BLaER1 treated with 17β-estradiol and CSF1 and Interleukin-3, amounts not matched to agents 10 nM and 100 nM (cell line): ENCODE data around the gene AKAP8.
"Not testable (repeated sequence)": the region's sequence is repeated elsewhere in the genome, so short reads cannot be mapped to it uniquely, and the experiment has no call there.

Experiments used
- H3K27ac ChIP-seq, 11 experiments: shearing (Covaris generic); formaldehyde crosslinking; 2 replicates each; pipeline ENCODE4 v1.8.1; 2022
- H3K27me3 ChIP-seq, 11 experiments: shearing (Covaris generic); formaldehyde crosslinking; 2 replicates each; pipeline ENCODE4 v1.8.1; 2022
- H3K36me3 ChIP-seq, 11 experiments: shearing (Covaris generic); formaldehyde crosslinking; 2 replicates each; pipeline ENCODE4 v1.8.1; 2022
- H3K4me1 ChIP-seq, 10 experiments: shearing (Covaris generic); formaldehyde crosslinking; 2 replicates each; pipeline ENCODE4 v1.8.1; 2022
- H3K4me2 ChIP-seq, 11 experiments: shearing (Covaris generic); formaldehyde crosslinking; 2 replicates each; pipeline ENCODE4 v1.8.1; 2022
- H3K4me3 ChIP-seq, 10 experiments: shearing (Covaris generic); formaldehyde crosslinking; 2 replicates each; pipeline ENCODE4 v1.8.1; 2022
- H3K9ac ChIP-seq, 11 experiments: shearing (Covaris generic); formaldehyde crosslinking; 2 replicates each; pipeline ENCODE4 v1.8.1; 2022
- H3K9me3 ChIP-seq, 11 experiments: shearing (Covaris generic); formaldehyde crosslinking; replicated peaks in 1 of 11; 2 replicates each; pipeline ENCODE4 v1.8.1; 2022
- H4K20me1 ChIP-seq, 11 experiments: shearing (Covaris generic); formaldehyde crosslinking; 2 replicates each; pipeline ENCODE4 v1.8.1; 2022
- Cebpa-rat ChIP-seq, 11 experiments: shearing (Covaris generic); IDR thresholded peaks; 2 replicates each; pipeline ENCODE4 v1.8.1; 2022

Gene AKAP8

GRCh38 chr19:15353908-15354307, 25.7 kb downstream of the AKAP8 start:
- H3K27ac ChIP-seq, result no peak overlapping the region
- no peak for TF ChIP-seq Cebpa-rat (IDR thresholded peaks at IDR 0.05)
- H3K4me3 ChIP-seq, result no peak overlapping the region
- no peak overlapping the region for H3K4me2 ChIP-seq
- H3K9me3 ChIP-seq, result no peaks in the 10 kb centered on the region
- H3K9ac ChIP-seq, result no peak overlapping the region
- H3K27me3 ChIP-seq, result no peaks in the 10 kb centered on the region
- H3K36me3 ChIP-seq, result peaks cover 67 to 95% (median 80%) of the 10 kb centered on the region in 11 experiments
- peaks cover 0 to 14% (median 4%) of the 10 kb centered on the region in 10 experiments; a peak in 11 of 20 replicates for H3K4me1 ChIP-seq
- H4K20me1 ChIP-seq, result peaks cover 3 to 96% (median 59%) of the 10 kb centered on the region in 11 experiments; a peak in 21 of 22 replicates

DNA sequence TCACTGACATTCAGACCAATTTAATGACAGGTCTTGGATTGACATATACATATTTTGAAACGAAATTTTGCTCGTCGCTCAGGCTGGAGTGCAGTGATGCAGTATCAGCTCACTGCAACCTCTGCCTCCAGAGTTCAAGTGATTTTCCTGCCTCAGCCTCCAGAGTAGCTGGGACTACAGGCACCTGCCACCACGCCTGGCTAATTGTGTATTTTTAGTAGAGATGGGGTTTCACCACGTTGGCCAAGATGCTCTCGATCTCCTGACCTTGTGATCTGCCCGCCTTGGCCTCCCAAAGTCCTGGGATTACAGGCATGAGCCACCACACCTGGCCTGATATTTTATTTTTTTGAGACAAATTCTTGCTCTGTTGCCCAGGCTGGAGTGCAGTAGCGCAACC, 27.1 kb downstream of the AKAP8 start:
- H3K4me3 ChIP-seq, H3K4me2 ChIP-seq, H3K27ac ChIP-seq, H3K27me3 ChIP-seq, H3K9me3 ChIP-seq, H3K9ac ChIP-seq: not testable (repeated sequence)
- Histone ChIP-seq H3K4me1 (peaks cover 0 to 17% (median 5%) of the 10 kb centered on the region in 10 experiments; a peak in 9 of 20 replicates), H3K36me3 (peaks cover 61 to 93% (median 73%) of the 10 kb centered on the region in 11 experiments), H4K20me1 (peaks cover 0 to 96% (median 47%) of the 10 kb centered on the region in 11 experiments; a peak in 20 of 22 replicates)

GRCh38 chr19:15341328-15341727, 38.3 kb downstream of the AKAP8 start:
- H3K4me3 ChIP-seq, result not testable (repeated sequence)

GRCh38 chr19:15340086-15340485, 39.5 kb downstream of the AKAP8 start:
- peaks cover 0 to 83% (median 5%) of the 10 kb centered on the region in 11 experiments; a peak in 9 of 22 replicates for H4K20me1 ChIP-seq
- peaks cover 42 to 94% (median 69%) of the 10 kb centered on the region in 11 experiments for H3K36me3 ChIP-seq
- no peaks in the 10 kb centered on the region for H3K9me3 ChIP-seq
- TF ChIP-seq Cebpa-rat (IDR thresholded peaks at IDR 0.05), result no peak
- H3K9ac ChIP-seq, result no peak overlapping the region
- H3K27ac ChIP-seq, result no peak overlapping the region
- H3K4me3 ChIP-seq, result no peak overlapping the region
- no peak overlapping the region for H3K4me2 ChIP-seq
- H3K4me1 ChIP-seq, result peaks cover 0 to 9% (median 0%) of the 10 kb centered on the region in 10 experiments; a peak in 4 of 20 replicates
- no peaks in the 10 kb centered on the region for H3K27me3 ChIP-seq

More at GRCh38 chr19:15341328-15341727, 38.3 kb downstream of the AKAP8 start:
- H4K20me1 ChIP-seq, result peaks cover 0 to 71% (median 3%) of the 10 kb centered on the region in 11 experiments; a peak in 7 of 22 replicates
- H3K4me1 ChIP-seq, H3K9ac ChIP-seq, H3K27ac ChIP-seq, H3K4me2 ChIP-seq, H3K9me3 ChIP-seq, H3K27me3 ChIP-seq: not testable (repeated sequence)
- peaks cover 48 to 97% (median 76%) of the 10 kb centered on the region in 11 experiments for H3K36me3 ChIP-seq

DNA sequence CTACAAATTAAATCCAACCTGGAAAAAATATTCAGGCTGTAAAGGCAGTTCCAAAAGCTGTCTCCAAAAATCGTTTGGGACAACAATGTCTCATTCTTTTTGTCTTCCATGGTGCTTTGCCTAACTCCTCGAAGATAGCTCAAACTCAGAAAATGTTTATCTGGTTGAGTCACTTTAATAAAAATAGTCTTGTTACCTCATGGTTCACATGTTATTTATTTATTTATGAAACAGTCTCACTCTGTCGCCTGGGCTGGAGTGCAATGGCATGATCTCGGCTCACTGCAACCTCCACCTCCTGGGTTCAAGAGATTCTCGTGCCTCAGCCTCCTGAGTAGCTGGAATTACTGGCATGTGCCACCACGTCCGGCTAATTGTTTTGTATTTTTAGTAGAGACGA, 42.4 kb downstream of the AKAP8 start:
- no peak overlapping the region for H3K4me2 ChIP-seq
- H3K9me3 ChIP-seq, result no peaks in the 10 kb centered on the region
- peaks cover 0 to 82% (median 6%) of the 10 kb centered on the region in 11 experiments; a peak in 11 of 22 replicates for H4K20me1 ChIP-seq
- no peak overlapping the region for H3K27ac ChIP-seq
- no peak overlapping the region for H3K4me3 ChIP-seq
- no peak overlapping the region for H3K9ac ChIP-seq
- H3K4me1 ChIP-seq, result peaks cover 20 to 32% (median 25%) of the 10 kb centered on the region in 10 experiments
- peaks cover 23 to 65% (median 42%) of the 10 kb centered on the region in 11 experiments; a peak in 20 of 22 replicates for H3K36me3 ChIP-seq
- no peaks in the 10 kb centered on the region for H3K27me3 ChIP-seq
- TF ChIP-seq Cebpa-rat (IDR thresholded peaks at IDR 0.05), result no peak

DNA sequence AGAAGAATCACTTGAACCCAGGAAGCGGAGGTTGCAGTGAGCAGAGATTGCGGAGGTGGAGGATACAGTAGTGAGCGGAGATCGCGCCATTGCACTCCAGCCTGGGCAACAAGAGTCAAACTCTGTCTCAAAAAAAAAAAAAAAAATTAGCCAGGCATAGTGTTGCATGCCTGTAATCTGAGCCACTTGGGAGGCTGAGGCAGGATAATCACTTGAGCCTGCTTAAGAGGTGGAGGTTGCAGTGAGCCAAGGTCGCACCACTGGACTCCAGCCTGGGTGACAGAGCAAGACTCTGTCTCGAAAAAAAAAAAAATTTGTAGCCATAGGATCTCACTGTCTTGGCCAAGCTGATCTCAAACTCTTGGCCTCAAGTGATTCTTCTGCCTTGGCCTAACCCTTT, 43.6 kb downstream of the AKAP8 start:
- H4K20me1 ChIP-seq, result peaks cover 6 to 87% (median 13%) of the 10 kb centered on the region in 11 experiments; a peak in 21 of 22 replicates
- not testable (repeated sequence) for H3K9me3 ChIP-seq, H3K4me2 ChIP-seq, H3K27ac ChIP-seq, H3K4me3 ChIP-seq, H3K27me3 ChIP-seq, H3K9ac ChIP-seq
- H3K36me3 ChIP-seq, result peaks cover 23 to 55% (median 33%) of the 10 kb centered on the region in 11 experiments; a peak in 20 of 22 replicates
- peaks cover 20 to 32% (median 25%) of the 10 kb centered on the region in 10 experiments for H3K4me1 ChIP-seq

DNA sequence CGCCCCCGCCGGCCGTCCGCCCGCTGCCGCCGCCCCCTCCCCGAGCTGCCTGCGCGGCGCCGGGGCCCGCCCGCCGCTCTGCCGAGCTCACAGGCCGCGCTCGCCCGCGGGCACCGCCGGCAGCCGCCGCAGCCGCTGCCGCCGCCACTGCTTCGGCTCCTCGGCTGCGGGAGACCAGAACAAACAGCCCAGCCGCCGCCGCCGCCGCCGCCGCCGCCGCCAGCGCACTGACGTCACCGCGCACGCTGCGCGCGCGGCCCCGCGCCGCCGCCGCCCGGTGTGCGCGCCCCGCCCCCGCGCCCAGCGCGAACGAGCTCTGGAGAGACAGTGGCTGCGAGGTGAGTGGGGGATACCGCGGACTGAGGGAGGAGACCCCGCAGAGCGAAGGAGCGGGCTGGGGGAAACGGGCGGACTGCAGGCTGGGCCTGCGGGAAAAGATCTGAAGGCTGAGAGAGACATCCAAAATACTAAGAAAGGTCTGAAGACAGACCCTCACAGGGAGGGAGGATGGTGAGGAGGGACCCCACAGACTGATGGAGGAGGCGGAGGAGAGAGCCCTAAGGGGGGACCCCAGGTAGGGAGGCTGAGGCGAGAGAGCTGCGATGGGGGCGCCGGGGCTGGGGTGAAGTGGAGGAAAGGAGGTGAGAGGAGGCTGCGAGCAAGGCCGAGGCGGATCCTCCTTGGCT, 47.1 kb downstream of the AKAP8 start, which contains the start of gene BRD4:
Gene BRD4 (minus strand): TSS at position 229 of the 686 bp plus-strand sequence. CDS start 59,440 bp downstream, outside the sequence.
- H3K27ac ChIP-seq, result peak within 1 kb of the TSS; percentile 95 to 100 (median 99)

DNA sequence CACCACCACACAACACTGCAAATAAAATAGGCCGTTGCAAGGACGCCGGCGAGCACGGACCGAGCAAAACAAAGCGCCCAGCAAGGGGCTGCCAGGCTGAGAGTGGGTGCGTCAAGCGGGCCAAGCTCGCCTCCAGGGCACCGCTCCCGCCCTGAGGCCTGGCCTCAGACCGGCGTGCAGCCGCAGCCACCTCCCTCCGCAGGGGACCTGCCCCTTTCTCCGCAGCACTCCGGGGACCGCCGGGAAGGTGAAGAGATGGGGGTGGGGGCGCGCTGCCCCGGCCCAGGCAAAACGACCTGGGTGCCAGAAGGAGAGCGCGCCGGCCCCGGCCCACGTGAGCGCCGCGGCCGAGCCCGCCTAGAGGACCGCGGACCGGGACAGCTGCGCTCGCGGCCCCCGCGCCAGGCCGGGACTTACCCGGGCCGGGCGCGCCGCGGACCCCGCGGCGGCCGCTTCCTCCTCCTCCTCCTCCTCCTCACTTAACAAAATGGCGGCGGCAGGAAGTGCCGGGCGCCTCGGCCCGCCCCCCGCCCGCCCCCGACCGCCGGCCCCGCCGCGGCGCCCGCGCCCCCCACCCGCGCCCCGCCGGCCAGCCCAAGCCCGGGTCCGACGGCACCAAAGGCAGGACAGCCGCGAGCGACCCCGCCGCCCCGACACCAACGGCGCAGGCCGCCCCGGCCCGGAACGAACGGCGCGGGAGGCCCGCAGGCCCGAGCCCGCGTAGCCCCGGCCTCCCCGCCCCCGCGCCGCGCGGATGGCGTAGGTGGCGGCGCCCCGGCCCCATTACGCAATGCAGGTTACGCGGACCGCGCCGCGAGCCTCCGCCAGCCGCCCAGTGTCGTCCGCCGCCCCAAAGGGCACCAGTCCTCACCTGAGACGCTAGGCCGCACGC, 47.9 kb downstream of the AKAP8 start:
- Histone ChIP-seq H3K36me3 (peaks cover 4 to 24% (median 11%) of the 10 kb centered on the region in 11 experiments; a peak in 11 of 22 replicates), H4K20me1 (peaks cover 48 to 92% (median 54%) of the 10 kb centered on the region in 11 experiments), H3K9ac (peak overlapping the region; percentile 97 to 100 (median 99)), H3K27ac (peak overlapping the region; percentile 95 to 100 (median 99)), H3K4me1 (peaks cover 58 to 70% (median 64%) of the 10 kb centered on the region in 10 experiments), H3K9me3 (no peaks in the 10 kb centered on the region), H3K4me3 (peak overlapping the region; percentile 79 to 99 (median 96)), H3K27me3 (no peaks in the 10 kb centered on the region), H3K4me2 (peak overlapping the region; percentile 81 to 99 (median 96))
- TF ChIP-seq Cebpa-rat (IDR thresholded peaks at IDR 0.05), result peak in 9 of 11 experiments; percentile 23 to 89 (median 55); a peak in 11 of 22 replicates

More for the DNA sequence above, 47.1 kb downstream of the AKAP8 start, which contains the start of gene BRD4:
- H3K9me3 ChIP-seq, result no peaks in the 10 kb centered on the region
- H3K4me1 ChIP-seq, result peaks cover 50 to 62% (median 56%) of the 10 kb centered on the region in 10 experiments
- no peaks in the 10 kb centered on the region for H3K27me3 ChIP-seq
- H4K20me1 ChIP-seq, result peaks cover 40 to 91% (median 46%) of the 10 kb centered on the region in 11 experiments
- no peak for TF ChIP-seq Cebpa-rat (IDR thresholded peaks at IDR 0.05)
- peak within 1 kb of the TSS; percentile 87 to 99 (median 96) for H3K4me2 ChIP-seq
- H3K36me3 ChIP-seq, result peaks cover 6 to 27% (median 17%) of the 10 kb centered on the region in 11 experiments; a peak in 14 of 22 replicates
- H3K9ac ChIP-seq, result peak within 1 kb of the TSS; percentile 97 to 100 (median 99)
- peak within 1 kb of the TSS; percentile 79 to 99 (median 96) for H3K4me3 ChIP-seq
